Ovary (tissue), 9 donors: ENCODE data around the gene KAT6B. TPM values are rescaled to one million over a fixed set of nuclear protein-coding genes. Genes with fewer than 3 reads are reported as not detected.

Experiments
- DNase-seq, 5 donors: peaks; one replicate each; pipeline ENCODE4 v3.0.0-alpha.2; 2019 to 2020
- H3K27ac ChIP-seq, 2 donors: fragments of 200-600 bp; one replicate each; pipeline versions ENCODE4 v1.5.1 to v1.8.0; 2019 to 2022
- H3K27me3 ChIP-seq: fragments of 200-600 bp; one replicate; pipeline ENCODE4 v1.8.0; 2022
- H3K36me3 ChIP-seq: fragments of 200-600 bp; sonication (generic); one replicate; pipeline ENCODE4 v1.5.1; 2019
- H3K4me1 ChIP-seq: one replicate; pipeline ENCODE4 v1.8.1; 2013; ENCODE audit warnings: mild to moderate bottlenecking, moderate library complexity; ENCODE audit not compliant: insufficient read depth
- H3K4me3 ChIP-seq: fragments of 200-600 bp; sonication (generic); one replicate; pipeline ENCODE4 v1.5.1; 2017
- H3K9me3 ChIP-seq, 2 donors: fragments of 200-600 bp in 1 of 2; sonication (generic) in 1 of 2; one replicate each; pipeline versions ENCODE4 v1.5.1 to v1.8.1; 2013 to 2019; ENCODE audit warnings: mild to moderate bottlenecking in 1 of 2, moderate library complexity in 1 of 2
- EP300 ChIP-seq: sonication (generic); formaldehyde crosslinking; IDR thresholded peaks from one replicate; pipeline ENCODE4 v1.6.1; 2017; ENCODE audit warnings: antibody characterized with exemption
- POLR2A ChIP-seq: fragments of 450-650 bp; IDR thresholded peaks from one replicate; pipeline ENCODE4 v1.6.1; 2017; ENCODE audit warnings: antibody characterized with exemption, mild to moderate bottlenecking, moderate library complexity
- WGBS, 3 donors: extraction: QIAGEN DNeasy Blood & Tissue Kit in 1 of 3; methylation state at CpG; one replicate each; pipeline versions ENCODE4 v1.1.5 to v1.1.7; 2013 to 2017; 5-methylcytosine and 5-hydroxymethylcytosine counted together
- intact Hi-C, 4 donors: fragments of 100-400 bp; cut with DNase I; formaldehyde crosslinking; loops; one replicate each; pipeline versions ENCODE4 v1.11.0 to v1.15.1; 2022 to 2023
- polyA plus RNA-seq, 2 donors: library from polyadenylated mRNA; stranded (reverse); fragments of 200-250 nt in 1 of 2; fragments of 350-450 nt in 1 of 2; fragmentation: Illumina TruSeq in 1 of 2; extraction: RNeasy Lipid Tissue Mini Kit (QIAGEN cat#74804) in 1 of 2; gene quantifications; one replicate each; pipeline ENCODE4 v1.2.3, GENCODE V29; 2013 to 2014
- total RNA-seq, 7 donors: library from RNA; depleted of rRNA in 2 of 7; stranded (reverse); fragments of >200 nt in 2 of 7; fragmentation: NEBNext Ultra II Directional in 3 of 7; extraction: Animal tissue kit (Norgen Biotek cat#: 25700) in 3 of 7; gene quantifications; one replicate each; pipeline versions ENCODE4 v1.1.0 to v1.2.4, GENCODE V29; 2016 to 2023
- TF ChIP-seq, protein P1 (sequence below), 3 donors: fragments of 450-650 bp in 2 of 3; fragments of 200-600 bp in 1 of 3; IDR thresholded peaks; one replicate each; pipeline versions ENCODE4 v1.5.1 to v1.8.0; 2016 to 2022; ENCODE audit warnings: antibody characterized with exemption in 3 of 3, mild to moderate bottlenecking in 1 of 3
- donor health status: DM: no; HTN: no; CAD: no; lungs with moderate emphysema.
- donor health status: DM: no; HTN: no; CAD: no.
- donor health status: Bipolar disorder and iron deficiency.
- donor health status: DM: yes; HTN: yes; CAD: no.
- donor health status: DM: no; HTN: no; CAD: no.
- donor health status: DM: yes; HTN: yes; CAD: no.

The KAT6B gene
- total and polyA plus RNA-seq, 9 donors, result 14.9 to 61.6 (median 49.2) TPM

DNA sequence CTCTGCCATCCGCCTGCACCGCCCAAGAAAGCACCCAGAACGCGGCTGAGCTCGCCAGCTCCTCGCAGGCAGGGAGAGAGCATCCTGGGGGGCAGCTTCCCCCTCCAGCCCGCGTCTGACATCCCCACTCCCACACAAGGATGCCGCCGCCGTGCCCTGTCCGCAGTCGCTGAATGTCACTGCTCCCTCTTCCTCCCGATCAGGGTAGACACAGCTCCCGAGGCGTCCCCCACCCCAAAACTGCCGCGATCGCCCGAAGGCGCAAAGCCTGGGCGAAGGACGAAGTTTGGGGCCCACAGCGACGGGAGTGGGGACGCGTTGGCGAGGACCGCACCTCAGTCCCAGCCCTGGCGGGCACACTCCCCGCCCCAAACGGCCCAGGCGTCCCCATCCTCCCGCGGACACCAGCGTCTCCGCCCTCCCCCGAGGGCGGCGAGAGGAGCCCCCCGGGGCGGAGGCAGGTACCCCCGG, 1.5 kb upstream of the KAT6B start:
- DNase-seq, result peak in 4 of 5 donors; percentile 55 to 75 (median 64)
- Histone ChIP-seq H3K4me1 (peaks cover 10% of the 10 kb centered on the region), H3K4me3 (peak overlapping the region; percentile 98), H3K27ac (peak overlapping the region; percentile 69 to 92), H3K36me3 (no peaks in the 10 kb centered on the region), H3K27me3 (no peaks in the 10 kb centered on the region), H3K9me3 (no peaks in the 10 kb centered on the region)
- WGBS, 3 donors, result 0 to 1% (median 1%) methylated on average over 16 to 43 of the region's 43 CpGs
- intact Hi-C loops, result loop anchor here in 2 of 4 donors (5.0 to 10.0 kb wide), 2 partner anchors 280 to 673 kb away; partner anchors contain the start of genes ADK (in 1 of the 2) and AP3M1 (in 1 of the 2)
- TF ChIP-seq EP300, result no peak
- TF ChIP-seq, protein P1, sequence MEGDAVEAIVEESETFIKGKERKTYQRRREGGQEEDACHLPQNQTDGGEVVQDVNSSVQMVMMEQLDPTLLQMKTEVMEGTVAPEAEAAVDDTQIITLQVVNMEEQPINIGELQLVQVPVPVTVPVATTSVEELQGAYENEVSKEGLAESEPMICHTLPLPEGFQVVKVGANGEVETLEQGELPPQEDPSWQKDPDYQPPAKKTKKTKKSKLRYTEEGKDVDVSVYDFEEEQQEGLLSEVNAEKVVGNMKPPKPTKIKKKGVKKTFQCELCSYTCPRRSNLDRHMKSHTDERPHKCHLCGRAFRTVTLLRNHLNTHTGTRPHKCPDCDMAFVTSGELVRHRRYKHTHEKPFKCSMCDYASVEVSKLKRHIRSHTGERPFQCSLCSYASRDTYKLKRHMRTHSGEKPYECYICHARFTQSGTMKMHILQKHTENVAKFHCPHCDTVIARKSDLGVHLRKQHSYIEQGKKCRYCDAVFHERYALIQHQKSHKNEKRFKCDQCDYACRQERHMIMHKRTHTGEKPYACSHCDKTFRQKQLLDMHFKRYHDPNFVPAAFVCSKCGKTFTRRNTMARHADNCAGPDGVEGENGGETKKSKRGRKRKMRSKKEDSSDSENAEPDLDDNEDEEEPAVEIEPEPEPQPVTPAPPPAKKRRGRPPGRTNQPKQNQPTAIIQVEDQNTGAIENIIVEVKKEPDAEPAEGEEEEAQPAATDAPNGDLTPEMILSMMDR (IDR thresholded peaks at IDR 0.05), result no peak
- no peak for TF ChIP-seq POLR2A

DNA sequence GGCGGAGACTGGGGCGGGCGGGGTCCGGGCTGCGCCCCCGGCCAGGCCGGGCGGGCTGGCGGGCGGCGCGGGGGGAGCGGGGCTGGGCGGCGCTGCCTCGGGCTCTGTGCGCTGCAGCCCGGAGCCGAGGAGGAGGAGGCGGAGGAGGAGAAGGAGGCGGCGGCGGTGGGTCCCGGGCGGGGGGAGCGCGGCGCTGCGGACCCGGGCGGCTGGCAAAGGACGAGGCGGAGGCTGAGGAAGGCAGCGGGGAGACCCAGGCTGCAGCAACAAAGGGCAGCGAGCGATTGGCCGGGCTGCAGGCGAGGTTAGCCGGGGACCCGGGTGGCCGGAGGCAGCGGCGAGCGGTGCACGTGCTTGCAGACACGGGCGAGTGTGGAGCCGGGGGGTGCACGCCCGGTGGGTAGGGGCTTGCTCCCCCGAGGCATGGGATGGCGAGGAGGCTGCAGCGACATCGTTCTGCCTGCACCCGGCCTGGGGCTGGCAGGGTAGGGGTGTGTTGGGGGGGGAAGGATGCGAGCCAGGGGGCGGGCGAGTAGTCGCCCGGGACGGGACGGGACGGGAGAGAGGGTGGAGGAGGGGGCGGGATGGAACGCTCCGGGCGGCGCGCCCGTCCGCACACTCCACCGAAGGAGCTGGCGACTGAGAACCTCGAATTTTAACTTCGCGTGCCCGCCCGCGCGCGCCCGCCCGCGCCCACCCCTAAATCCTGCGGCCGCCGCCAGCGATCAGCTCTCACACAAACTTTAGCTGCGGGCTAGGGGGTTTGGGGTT, 844 bp upstream of the KAT6B start:
- Histone ChIP-seq H3K4me3 (peak overlapping the region; percentile 98), H3K9me3 (no peaks in the 10 kb centered on the region), H3K27me3 (no peaks in the 10 kb centered on the region), H3K36me3 (no peaks in the 10 kb centered on the region), H3K4me1 (peaks cover 10% of the 10 kb centered on the region), H3K27ac (peak overlapping the region; percentile 69 to 92)
- WGBS, 3 donors, result 0 to 1% (median 1%) methylated on average over 54 to 89 of the region's 89 CpGs
- TF ChIP-seq, protein P1 (IDR thresholded peaks at IDR 0.05), result no peak
- TF ChIP-seq POLR2A, result no peak
- TF ChIP-seq EP300, result no peak
- intact Hi-C loops, result loop anchor here in 2 of 4 donors (5.0 to 10.0 kb wide), 2 partner anchors 279 to 673 kb away; partner anchors contain the start of genes ADK (in 1 of the 2) and AP3M1 (in 1 of the 2)
- peak in 1 of 5 donors; percentile 80 for DNase-seq

GRCh38 chr10:74827045-74827441, 643 bp downstream of the KAT6B start:
- H3K36me3 ChIP-seq, result no peaks in the 10 kb centered on the region
- 6 to 9% (median 8%) methylated on average over 17 of the region's 17 CpGs for WGBS, 3 donors

DNA sequence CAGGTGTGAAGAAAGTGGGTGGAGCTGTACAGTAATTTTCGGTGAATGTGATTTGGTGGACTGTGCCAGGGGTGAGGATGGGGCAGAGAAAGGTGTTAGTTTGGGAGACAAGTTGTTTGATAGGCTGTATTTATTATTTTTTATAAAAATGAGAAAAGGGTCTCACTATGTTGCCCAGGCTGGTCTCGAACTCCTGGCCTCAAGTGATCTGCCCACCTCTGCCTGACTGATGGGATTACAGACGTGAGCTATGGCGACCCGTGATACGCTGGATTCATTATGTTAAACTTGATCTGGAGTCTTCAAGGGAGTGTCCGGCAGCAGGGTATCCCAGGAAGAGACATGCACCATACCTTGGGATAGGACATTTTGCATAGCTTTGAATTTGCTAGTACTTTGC, 1.3 kb downstream of the KAT6B start:
- Histone ChIP-seq H3K36me3 (no peaks in the 10 kb centered on the region), H3K4me1 (peaks cover 7% of the 10 kb centered on the region), H3K4me3 (peak overlapping the region; percentile 97), H3K27ac (peak overlapping the region in 1 of 2 donors; percentile 53), H3K27me3 (no peaks in the 10 kb centered on the region), H3K9me3 (no peaks in the 10 kb centered on the region)
- intact Hi-C loops, result loop anchor here in 2 of 4 donors (5.0 to 10.0 kb wide), 2 partner anchors 277 to 675 kb away; partner anchors contain the start of genes ADK (in 1 of the 2) and AP3M1 (in 1 of the 2)
- WGBS, 3 donors, result 85 to 89% (median 88%) methylated on average over 7 of the region's 7 CpGs
- peak in 1 of 5 donors; percentile 41 for DNase-seq
- no peak for TF ChIP-seq POLR2A
- TF ChIP-seq EP300, result no peak
- TF ChIP-seq, protein P1 (IDR thresholded peaks at IDR 0.05), result no peak

More at GRCh38 chr10:74827045-74827441, 643 bp downstream of the KAT6B start:
- H3K4me1 ChIP-seq, result peaks cover 10% of the 10 kb centered on the region
- no peak for DNase-seq
- TF ChIP-seq EP300 (no peak), POLR2A (no peak)
- TF ChIP-seq, protein P1 (IDR thresholded peaks at IDR 0.05), result no peak
- no peaks in the 10 kb centered on the region for H3K9me3 ChIP-seq
- H3K4me3 ChIP-seq, result peak overlapping the region; percentile 97
- H3K27me3 ChIP-seq, result no peaks in the 10 kb centered on the region
- intact Hi-C loops, result loop anchor here in 2 of 4 donors (5.0 to 10.0 kb wide), 2 partner anchors 278 to 675 kb away; partner anchors contain the start of genes ADK (in 1 of the 2) and AP3M1 (in 1 of the 2)
- peak overlapping the region in 1 of 2 donors; percentile 53 for H3K27ac ChIP-seq
